Measurements from ENCODE around the gene FMO2.

DNA sequence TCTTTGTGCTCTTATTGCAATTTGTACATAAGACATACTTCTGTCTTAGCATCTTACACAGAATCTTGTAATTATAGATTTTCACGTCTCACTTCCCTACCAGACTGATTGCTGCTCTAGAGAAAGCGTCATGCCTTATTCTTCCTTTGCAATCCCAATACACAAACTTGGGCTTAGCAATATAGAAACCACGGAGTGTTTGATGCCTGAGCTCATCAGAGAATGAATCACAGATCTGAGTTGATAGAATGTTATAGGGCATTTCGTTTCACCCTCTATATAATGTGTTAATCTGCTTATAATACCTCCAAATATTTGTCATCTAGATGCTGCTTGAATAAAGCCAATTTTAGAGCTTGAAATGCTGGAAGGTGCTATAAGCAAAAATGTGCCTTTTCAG lies 69.8 kb downstream of the FMO2 start:
- TF ChIP-seq RARB (CRISPR knock-in tag; IDR thresholded peaks at IDR 0.05): no peak
- no peak for TF ChIP-seq TCF4 (CRISPR knock-in tag; IDR thresholded peaks at IDR 0.05; ENCODE audit: borderline replicate concordance)
- TF ChIP-seq PPARA (CRISPR knock-in tag; IDR thresholded peaks at IDR 0.05; ENCODE audit: borderline replicate concordance): no peak
- no peak for TF ChIP-seq ZNF70 (CRISPR knock-in tag; IDR thresholded peaks at IDR 0.05)
- no peak for TF ChIP-seq ZC3H10 (CRISPR knock-in tag; IDR thresholded peaks at IDR 0.05)
- TF ChIP-seq ISL1 (CRISPR knock-in tag; IDR thresholded peaks at IDR 0.05): no peak
- TF ChIP-seq, protein P1, sequence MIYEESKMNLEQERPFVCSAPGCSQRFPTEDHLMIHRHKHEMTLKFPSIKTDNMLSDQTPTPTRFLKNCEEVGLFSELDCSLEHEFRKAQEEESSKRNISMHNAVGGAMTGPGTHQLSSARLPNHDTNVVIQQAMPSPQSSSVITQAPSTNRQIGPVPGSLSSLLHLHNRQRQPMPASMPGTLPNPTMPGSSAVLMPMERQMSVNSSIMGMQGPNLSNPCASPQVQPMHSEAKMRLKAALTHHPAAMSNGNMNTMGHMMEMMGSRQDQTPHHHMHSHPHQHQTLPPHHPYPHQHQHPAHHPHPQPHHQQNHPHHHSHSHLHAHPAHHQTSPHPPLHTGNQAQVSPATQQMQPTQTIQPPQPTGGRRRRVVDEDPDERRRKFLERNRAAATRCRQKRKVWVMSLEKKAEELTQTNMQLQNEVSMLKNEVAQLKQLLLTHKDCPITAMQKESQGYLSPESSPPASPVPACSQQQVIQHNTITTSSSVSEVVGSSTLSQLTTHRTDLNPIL (CRISPR knock-in tag; IDR thresholded peaks at IDR 0.05; ENCODE audit: low read depth): no peak
- no peak for TF ChIP-seq BACH2 (CRISPR knock-in tag; IDR thresholded peaks at IDR 0.05; ENCODE audit: borderline replicate concordance)

Data from SK-N-SH treated with all-trans-retinoic acid at 6 μM for 48 hours (cell line).